ENCODE results near the gene PMM2.

Gene PMM2

GRCh38 chr16:8853150-8853549 lies 55.5 kb downstream of the PMM2 start:
- DNase-seq, result no peak

- no peak for DNase-seq
These were observed 56.0 kb downstream of the PMM2 start for GRCh38 chr16:8853611-8854010.

GRCh38 chr16:8854298-8854948 lies 56.8 kb downstream of the PMM2 start:
- no peak for DNase-seq

GRCh38 chr16:8855051-8855786 lies 57.6 kb downstream of the PMM2 start:
- DNase-seq, result no peak

GRCh38 chr16:8855972-8856371 lies 58.3 kb downstream of the PMM2 start:
- DNase-seq, result no peak

- no peak for DNase-seq
These were observed 61.6 kb downstream of the PMM2 start for GRCh38 chr16:8858994-8859912.

- no peak for DNase-seq
These were observed 62.6 kb downstream of the PMM2 start for GRCh38 chr16:8859913-8860881.

GRCh38 chr16:8861563-8862308 lies 64.1 kb downstream of the PMM2 start:
- no peak for DNase-seq

- no peak for DNase-seq
These were observed 64.9 kb downstream of the PMM2 start for GRCh38 chr16:8862309-8863130.

GRCh38 chr16:8863594-8864424 lies 66.2 kb downstream of the PMM2 start:
- DNase-seq, result no peak

GRCh38 chr16:8864480-8865110 lies 67.0 kb downstream of the PMM2 start:
- no peak for DNase-seq

- no peak for DNase-seq
These were observed 67.7 kb downstream of the PMM2 start for GRCh38 chr16:8865145-8865882.

GRCh38 chr16:8866118-8866883 lies 68.7 kb downstream of the PMM2 start:
- DNase-seq, result no peak

GRCh38 chr16:8866884-8867215 lies 69.2 kb downstream of the PMM2 start:
- DNase-seq, result no peak

GRCh38 chr16:8867216-8867931 lies 69.7 kb downstream of the PMM2 start:
- no peak for DNase-seq

GRCh38 chr16:8867932-8868415 lies 70.3 kb downstream of the PMM2 start:
- no peak for DNase-seq

Measured in activated CD4-positive, alpha-beta T cell treated with anti-CD3 and anti-CD28 coated beads, Interleukin-2, amount 50 U/mL, for 16 hours (primary cell).